ENCODE results near the gene CDKAL1. TPM values are rescaled to one million over a fixed set of nuclear protein-coding genes. Genes with fewer than 3 reads are reported as not detected.

CDKAL1 gene
- total and polyA plus RNA-seq, 4 donors = 2.0 to 12.9 (median 6.7) TPM

- TF ChIP-seq ATF3 (IDR thresholded peaks at IDR 0.05) (no peak), HNF4G (IDR thresholded peaks at IDR 0.05) (no peak), CTCF (IDR thresholded peaks at IDR 0.05; ENCODE audit: low read depth, low read length, missing input control) (no peak), HNF4A (conservative IDR thresholded peaks at IDR 0.05) (no peak), NR2F2 (IDR thresholded peaks at IDR 0.05) (no peak), ZBTB33 (IDR thresholded peaks at IDR 0.05) (no peak), RAD21 (IDR thresholded peaks at IDR 0.05) (no peak), EGR1 (IDR thresholded peaks at IDR 0.05; ENCODE audit: low read depth in 2 of 2) (no peak), MAX (IDR thresholded peaks at IDR 0.05) (no peak), SP1 (IDR thresholded peaks at IDR 0.05) (no peak), REST (IDR thresholded peaks at IDR 0.05) (no peak), TAF1 (conservative IDR thresholded peaks at IDR 0.05) (no peak), FOXA2 (IDR thresholded peaks at IDR 0.05) (no peak), FOXA1 (IDR thresholded peaks at IDR 0.05) (no peak), YY1 (IDR thresholded peaks at IDR 0.05) (no peak), JUND (IDR thresholded peaks at IDR 0.05) (no peak), RXRA (IDR thresholded peaks at IDR 0.05) (no peak), GABPA (IDR thresholded peaks at IDR 0.05 in 1 of 2, conservative IDR thresholded peaks at IDR 0.05 in 1 of 2) (no peak)
- peaks cover 0 to 12% (median 0%) of the 10 kb centered on the region in 4 donors for H3K9me3 ChIP-seq (ENCODE audit: control insufficient read depth in 4 of 4, low read length in 3 of 4)
- no peak for DNase-seq (ENCODE audit: low spot score)
These were observed 274.2 kb downstream of the CDKAL1 start for GRCh38 chr6:20808439-20808838.

More at GRCh38 chr6:20808439-20808838, 274.2 kb downstream of the CDKAL1 start:
- Histone ChIP-seq H3K27me3 (ENCODE audit: control insufficient read depth in 4 of 4, insufficient read depth in 4 of 4, low read length in 3 of 4) (no peaks in the 10 kb centered on the region), H3K36me3 (ENCODE audit: control insufficient read depth in 4 of 4, insufficient read depth in 3 of 4, low read depth in 1 of 4, low read length in 3 of 4) (no peaks in the 10 kb centered on the region), H3K4me3 (ENCODE audit: low read depth in 1 of 3, low read length in 3 of 3) (no peak overlapping the region), H3K27ac (ENCODE audit: low read depth in 1 of 2, low read length in 2 of 2) (no peak overlapping the region), H3K4me1 (ENCODE audit: control insufficient read depth in 4 of 4, insufficient read depth in 4 of 4, low read length in 3 of 4) (no peaks in the 10 kb centered on the region), H3K9ac (ENCODE audit: low read depth in 1 of 2, low read length in 2 of 2) (no peak overlapping the region)
- 91% methylated on average over 2 of the region's 2 CpGs for WGBS

Measured in liver (tissue), 9 donors.